ENCODE data around the gene ANKS3.
A peak's percentile ranks its signal among the peaks of the same experiment; 100 is the strongest.

Gene ANKS3

DNA sequence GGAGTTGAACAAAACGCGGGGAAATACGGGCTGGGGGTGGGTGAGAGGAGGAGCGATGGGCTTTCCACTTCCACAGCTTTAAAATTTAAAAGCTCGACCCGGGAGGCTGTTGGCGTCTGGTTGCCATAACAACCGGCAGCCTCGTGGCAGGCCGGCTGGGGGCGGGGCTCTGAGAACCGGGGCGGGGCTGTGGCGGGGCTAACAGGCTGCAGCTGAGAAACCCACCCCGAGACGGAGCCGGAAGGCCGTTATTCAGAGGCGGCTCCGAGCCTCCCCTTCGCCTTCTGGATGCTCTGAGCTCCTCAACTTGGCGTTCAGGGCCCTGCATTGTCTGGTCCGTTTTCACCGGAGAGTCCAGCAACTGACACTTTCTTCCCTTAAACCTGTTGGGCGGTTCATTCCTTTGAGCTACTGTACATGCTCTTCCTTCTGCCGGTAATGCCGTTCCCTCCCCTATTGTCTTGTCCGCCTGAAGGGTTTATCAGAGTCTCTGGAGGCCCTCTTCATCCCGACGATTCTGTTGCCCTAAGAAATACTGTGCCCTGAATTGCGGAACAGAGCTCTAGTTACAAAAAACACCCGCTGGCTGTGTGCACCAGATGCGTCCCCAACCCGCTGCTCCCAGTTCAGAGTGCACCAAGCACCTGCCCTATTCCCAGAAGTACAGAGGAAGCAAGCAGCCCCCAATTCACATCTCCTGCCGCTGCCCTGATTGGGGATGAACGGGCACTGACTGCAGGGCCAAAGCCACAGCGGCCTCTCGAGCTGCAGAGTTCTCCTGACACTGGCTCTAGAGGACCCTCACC, 862 bp upstream of the ANKS3 start:
- CTCF ChIA-PET: interaction anchor here (0.7 to 1.0 kb wide), 2 partner anchors 15 to 91 kb away, joined by 3 read pairs; no protein-coding TSS in a partner anchor
- peak; percentile 90 for DNase-seq (ENCODE audit: extremely low spot score)
- POLR2A ChIA-PET: interaction anchor here (0.7 to 3.3 kb wide), 13 partner anchors 10 to 223 kb away, joined by 3 to 19 read pairs (median 6); partner anchors contain the start of genes ROGDI, SEC14L5 and ZNF500
- no peak for TF ChIP-seq LEF1 (IDR thresholded peaks at IDR 0.05; ENCODE audit: borderline replicate concordance)
- no peak for TF ChIP-seq HDGF (IDR thresholded peaks at IDR 0.05; ENCODE audit: borderline replicate concordance)
- no peak for TF ChIP-seq BHLHE40 (IDR thresholded peaks at IDR 0.05; ENCODE audit: borderline replicate concordance)
- TF ChIP-seq ZNF384 (IDR thresholded peaks at IDR 0.05): no peak
- no peak for TF ChIP-seq FOXM1 (IDR thresholded peaks at IDR 0.05; ENCODE audit: borderline replicate concordance)
- TF ChIP-seq ELF4 (IDR thresholded peaks at IDR 0.05): no peak
- no peak for TF ChIP-seq NFRKB (IDR thresholded peaks at IDR 0.05)
- TF ChIP-seq L3MBTL2 (conservative IDR thresholded peaks at IDR 0.05): no peak
- no peak for TF ChIP-seq SP1 (IDR thresholded peaks at IDR 0.05)
- no peak for TF ChIP-seq FOXA1 (IDR thresholded peaks at IDR 0.05)
- no peak for TF ChIP-seq SUZ12 (IDR thresholded peaks at IDR 0.05)
- TF ChIP-seq TARDBP (IDR thresholded peaks at IDR 0.05): no peak
- TF ChIP-seq ARNT (IDR thresholded peaks at IDR 0.05): no peak
- no peak for TF ChIP-seq CTBP1 (IDR thresholded peaks at IDR 0.05; ENCODE audit: borderline replicate concordance)
- no peak for TF ChIP-seq PKNOX1 (IDR thresholded peaks at IDR 0.05)
- TF ChIP-seq FOXK2 (IDR thresholded peaks at IDR 0.05): no peak

DNA sequence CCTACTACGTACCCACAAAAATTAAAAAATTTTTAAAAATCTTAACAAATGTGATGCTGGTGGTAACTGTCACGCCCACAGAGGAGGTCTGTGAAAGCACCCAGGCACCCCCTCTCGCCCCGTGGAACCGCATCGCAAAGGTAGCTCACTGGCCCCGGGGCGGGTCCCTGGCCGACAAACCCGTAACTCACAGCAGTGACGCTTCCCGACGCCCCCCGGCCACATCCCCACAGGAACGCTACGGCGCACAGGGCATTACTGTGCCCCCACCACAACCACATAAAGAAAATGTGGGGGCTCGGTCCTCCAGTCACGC, 366 bp downstream of the ANKS3 start:
- ChIA-PET POLR2A (interaction anchor here (1.3 to 3.3 kb wide), 10 partner anchors 9 to 214 kb away, joined by 3 to 19 read pairs (median 7); partner anchors contain the start of gene ROGDI), CTCF (no interaction called here)
- no peak for DNase-seq (ENCODE audit: extremely low spot score)
- TF ChIP-seq NFRKB (IDR thresholded peaks at IDR 0.05) (no peak), HDGF (IDR thresholded peaks at IDR 0.05; ENCODE audit: borderline replicate concordance) (no peak), L3MBTL2 (conservative IDR thresholded peaks at IDR 0.05) (no peak), FOXA1 (IDR thresholded peaks at IDR 0.05) (no peak), FOXM1 (IDR thresholded peaks at IDR 0.05; ENCODE audit: borderline replicate concordance) (no peak), FOXK2 (IDR thresholded peaks at IDR 0.05) (no peak), ELF4 (IDR thresholded peaks at IDR 0.05) (no peak), TARDBP (IDR thresholded peaks at IDR 0.05) (no peak), LEF1 (IDR thresholded peaks at IDR 0.05; ENCODE audit: borderline replicate concordance) (no peak), SP1 (IDR thresholded peaks at IDR 0.05) (no peak)

DNA sequence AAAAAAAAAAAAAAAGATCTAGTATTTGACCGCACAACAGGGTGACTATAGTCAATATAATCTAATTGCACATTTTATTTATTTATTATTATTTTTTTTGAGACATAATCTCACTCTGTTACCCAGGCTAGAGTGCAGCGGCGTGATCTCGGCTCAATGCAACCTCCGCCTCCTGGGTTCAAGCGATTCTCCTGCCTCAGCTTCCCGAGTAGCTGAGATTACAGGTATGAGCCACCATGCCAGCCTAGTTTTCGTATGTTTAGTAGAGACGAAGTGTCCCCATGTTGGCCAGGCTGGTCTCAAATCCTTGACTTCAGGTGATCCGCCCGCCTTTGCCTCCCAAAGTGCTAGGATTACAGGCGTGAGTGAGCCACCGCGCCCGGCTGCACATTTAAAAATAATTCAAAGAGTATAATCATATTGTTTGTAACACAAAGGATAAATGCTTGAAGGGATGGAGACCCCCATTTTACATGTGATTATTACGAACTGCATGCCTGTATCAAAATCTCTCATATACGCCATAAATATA, 794 bp downstream of the ANKS3 start:
- ChIA-PET POLR2A (interaction anchor here (1.3 to 3.3 kb wide), 6 partner anchors 8 to 215 kb away, joined by 3 to 19 read pairs (median 14); partner anchors contain the start of gene ROGDI), CTCF (no interaction called here)
- DNase-seq (ENCODE audit: extremely low spot score): no peak
- TF ChIP-seq SUZ12 (IDR thresholded peaks at IDR 0.05): no peak

DNA sequence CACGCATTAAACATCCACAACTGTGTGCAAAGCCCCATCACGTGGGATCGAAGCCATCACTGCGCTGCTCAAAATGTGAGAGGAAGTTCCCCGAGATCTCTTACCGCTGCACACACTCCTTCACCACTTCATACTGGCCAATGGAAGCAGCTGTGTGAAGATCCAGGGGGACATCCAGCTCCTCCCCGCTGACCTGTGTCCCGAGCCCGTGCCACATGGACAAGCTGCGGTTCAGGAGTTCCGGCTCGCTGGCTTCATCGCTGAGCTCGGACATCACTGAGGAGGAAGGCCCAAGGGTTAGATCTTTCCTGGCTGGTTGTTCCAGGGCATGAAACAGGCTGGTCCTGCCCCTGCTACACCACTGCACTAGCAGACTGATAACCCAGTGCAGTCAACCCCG, 4.2 kb downstream of the ANKS3 start:
- DNase-seq (ENCODE audit: extremely low spot score): no peak
- TF ChIP-seq ZNF384 (IDR thresholded peaks at IDR 0.05): no peak
- no peak for TF ChIP-seq L3MBTL2 (conservative IDR thresholded peaks at IDR 0.05)
- TF ChIP-seq LEF1 (IDR thresholded peaks at IDR 0.05; ENCODE audit: borderline replicate concordance): no peak
- no peak for TF ChIP-seq FOXA1 (IDR thresholded peaks at IDR 0.05)
- TF ChIP-seq SUZ12 (IDR thresholded peaks at IDR 0.05): no peak
- no peak for TF ChIP-seq FOXK2 (IDR thresholded peaks at IDR 0.05)
- TF ChIP-seq PKNOX1 (IDR thresholded peaks at IDR 0.05): no peak
- TF ChIP-seq HDGF (IDR thresholded peaks at IDR 0.05; ENCODE audit: borderline replicate concordance): no peak
- TF ChIP-seq CTBP1 (IDR thresholded peaks at IDR 0.05; ENCODE audit: borderline replicate concordance): no peak
- no peak for TF ChIP-seq BHLHE40 (IDR thresholded peaks at IDR 0.05; ENCODE audit: borderline replicate concordance)
- no peak for TF ChIP-seq ARNT (IDR thresholded peaks at IDR 0.05)
- no peak for TF ChIP-seq TARDBP (IDR thresholded peaks at IDR 0.05)
- TF ChIP-seq ELF4 (IDR thresholded peaks at IDR 0.05): no peak
- TF ChIP-seq FOXM1 (IDR thresholded peaks at IDR 0.05; ENCODE audit: borderline replicate concordance): no peak
- no peak for TF ChIP-seq NFRKB (IDR thresholded peaks at IDR 0.05)
- TF ChIP-seq SP1 (IDR thresholded peaks at IDR 0.05): no peak
- ChIA-PET POLR2A (interaction anchor here (0.5 kb wide), 1 partner anchor 210 kb away, joined by 3 read pairs; no protein-coding TSS in a partner anchor), CTCF (no interaction called here)

- DNase-seq (ENCODE audit: extremely low spot score): no peak
- TF ChIP-seq L3MBTL2 (conservative IDR thresholded peaks at IDR 0.05) (no peak), LEF1 (IDR thresholded peaks at IDR 0.05; ENCODE audit: borderline replicate concordance) (no peak), HDGF (IDR thresholded peaks at IDR 0.05; ENCODE audit: borderline replicate concordance) (no peak), BHLHE40 (IDR thresholded peaks at IDR 0.05; ENCODE audit: borderline replicate concordance) (no peak), ELF4 (IDR thresholded peaks at IDR 0.05) (no peak), CTBP1 (IDR thresholded peaks at IDR 0.05; ENCODE audit: borderline replicate concordance) (no peak), ARNT (IDR thresholded peaks at IDR 0.05) (no peak)
- ChIA-PET CTCF (no interaction called here), POLR2A (no interaction called here)
Observed at GRCh38 chr16:4728676-4729075, 5.4 kb downstream of the ANKS3 start.

- no peak for DNase-seq (ENCODE audit: extremely low spot score)
Observed at GRCh38 chr16:4726616-4727015, 7.5 kb downstream of the ANKS3 start.

More at GRCh38 chr16:4726616-4727015, 7.5 kb downstream of the ANKS3 start:
- ChIA-PET POLR2A (interaction anchor here (3.0 kb wide), 1 partner anchor 8 kb away, joined by 15 read pairs; the partner anchor contains the start of genes ANKS3 and DNAAF8), CTCF (no interaction called here)
- TF ChIP-seq BHLHE40 (IDR thresholded peaks at IDR 0.05; ENCODE audit: borderline replicate concordance): no peak
- no peak for TF ChIP-seq FOXM1 (IDR thresholded peaks at IDR 0.05; ENCODE audit: borderline replicate concordance)
- TF ChIP-seq PKNOX1 (IDR thresholded peaks at IDR 0.05): no peak
- no peak for TF ChIP-seq LEF1 (IDR thresholded peaks at IDR 0.05; ENCODE audit: borderline replicate concordance)
- no peak for TF ChIP-seq FOXA1 (IDR thresholded peaks at IDR 0.05)
- TF ChIP-seq ZNF384 (IDR thresholded peaks at IDR 0.05): no peak
- no peak for TF ChIP-seq NFRKB (IDR thresholded peaks at IDR 0.05)
- no peak for TF ChIP-seq TARDBP (IDR thresholded peaks at IDR 0.05)
- TF ChIP-seq CTBP1 (IDR thresholded peaks at IDR 0.05; ENCODE audit: borderline replicate concordance): no peak
- TF ChIP-seq L3MBTL2 (conservative IDR thresholded peaks at IDR 0.05): no peak

Data from HEK293T (cell line).